Measurements from ENCODE around the gene GATAD1.

GRCh38 chr7:92496876-92497275, 49.6 kb downstream of the GATAD1 start:
- TF ChIP-seq RCOR1 (IDR thresholded peaks at IDR 0.05; ENCODE audit: insufficient replicate concordance, low read length) = no peak
- no peak for TF ChIP-seq SMC3 (IDR thresholded peaks at IDR 0.05; ENCODE audit: low read depth, low read length)
- TF ChIP-seq CTCF (conservative IDR thresholded peaks at IDR 0.05; ENCODE audit: low read depth, low read length) = no peak
- no peak for TF ChIP-seq FOS (IDR thresholded peaks at IDR 0.05; ENCODE audit: low read depth, low read length)
- TF ChIP-seq CEBPB (IDR thresholded peaks at IDR 0.05; ENCODE audit: low read depth, low read length) = no peak
- TF ChIP-seq USF2 (IDR thresholded peaks at IDR 0.05; ENCODE audit: low read depth, low read length) = no peak
- TF ChIP-seq POLR2A (IDR thresholded peaks at IDR 0.05; ENCODE audit: low read depth, low read length) = no peak
- no peak for TF ChIP-seq BHLHE40 (IDR thresholded peaks at IDR 0.05; ENCODE audit: low read depth, low read length)
- no peak for TF ChIP-seq MAZ (IDR thresholded peaks at IDR 0.05; ENCODE audit: borderline replicate concordance, low read depth, low read length)
- TF ChIP-seq RAD21 (IDR thresholded peaks at IDR 0.05; ENCODE audit: low read length) = no peak
- TF ChIP-seq RFX5 (IDR thresholded peaks at IDR 0.05; ENCODE audit: low read depth, low read length) = no peak
- TF ChIP-seq ELK1 (IDR thresholded peaks at IDR 0.05; ENCODE audit: borderline replicate concordance, low read depth, low read length) = no peak
